Suppressor macrophage treated with lipopolysaccharide for 4 hours (primary cell): Measurements from ENCODE around the gene TMEM63A.
"Not testable (repeated sequence)": the region's sequence is repeated elsewhere in the genome, so short reads cannot be mapped to it uniquely, and the experiment has no call there.

Experiments used
- DNase-seq: peaks from one replicate; pipeline ENCODE4 v3.0.0-alpha.2; 2020

The TMEM63A gene

GRCh38 chr1:225842788-225843425 lies 39.3 kb downstream of the TMEM63A start:
- no peak for DNase-seq

- no peak for DNase-seq
Measured at GRCh38 chr1:225842074-225842473, 40.1 kb downstream of the TMEM63A start.

GRCh38 chr1:225840713-225841112 lies 41.5 kb downstream of the TMEM63A start:
- no peak for DNase-seq

- no peak for DNase-seq
Measured at GRCh38 chr1:225840223-225840610, 42.0 kb downstream of the TMEM63A start.

- DNase-seq: no peak
Measured at GRCh38 chr1:225838793-225839192, 43.4 kb downstream of the TMEM63A start.

GRCh38 chr1:225836296-225836695 lies 45.9 kb downstream of the TMEM63A start:
- DNase-seq: not testable (repeated sequence)

- DNase-seq: no peak
Measured at GRCh38 chr1:225835856-225836255, 46.3 kb downstream of the TMEM63A start.

- DNase-seq: no peak
Measured at GRCh38 chr1:225834417-225835329, 47.5 kb downstream of the TMEM63A start.

- DNase-seq: no peak
Measured at GRCh38 chr1:225830841-225831240, 51.3 kb downstream of the TMEM63A start.

GRCh38 chr1:225828706-225829345 lies 53.4 kb downstream of the TMEM63A start:
- DNase-seq: no peak

- DNase-seq: no peak
Measured at GRCh38 chr1:225827076-225827475, 55.1 kb downstream of the TMEM63A start.

GRCh38 chr1:225825607-225826007 lies 56.6 kb downstream of the TMEM63A start:
- DNase-seq: peak; percentile 49

GRCh38 chr1:225825078-225825477 lies 57.1 kb downstream of the TMEM63A start:
- no peak for DNase-seq

GRCh38 chr1:225824533-225824941 lies 57.6 kb downstream of the TMEM63A start:
- DNase-seq: no peak

- no peak for DNase-seq
Measured at GRCh38 chr1:225823811-225824261, 58.3 kb downstream of the TMEM63A start.

- DNase-seq: no peak
Measured at GRCh38 chr1:225822655-225823403, 59.4 kb downstream of the TMEM63A start.

GRCh38 chr1:225820522-225821120 lies 61.6 kb downstream of the TMEM63A start:
- no peak for DNase-seq

GRCh38 chr1:225819346-225820192 lies 62.6 kb downstream of the TMEM63A start:
- DNase-seq: no peak

- no peak for DNase-seq
Measured at GRCh38 chr1:225818229-225818628, 64.0 kb downstream of the TMEM63A start.

- peak; percentile 59 for DNase-seq
Measured at GRCh38 chr1:225817611-225818061, 64.5 kb downstream of the TMEM63A start.
